Islet of Langerhans (tissue), 1 donor: ENCODE data around the gene CSK.
"Not testable (repeated sequence)": the region's sequence is repeated elsewhere in the genome, so short reads cannot be mapped to it uniquely, and the experiment has no call there.

Source experiments
- FAIRE-seq: peaks from one replicate; lab custom pipeline; 2011; peaks lifted over from hg19 to GRCh38; lab: Jason Lieb, UNC

CSK gene

DNA sequence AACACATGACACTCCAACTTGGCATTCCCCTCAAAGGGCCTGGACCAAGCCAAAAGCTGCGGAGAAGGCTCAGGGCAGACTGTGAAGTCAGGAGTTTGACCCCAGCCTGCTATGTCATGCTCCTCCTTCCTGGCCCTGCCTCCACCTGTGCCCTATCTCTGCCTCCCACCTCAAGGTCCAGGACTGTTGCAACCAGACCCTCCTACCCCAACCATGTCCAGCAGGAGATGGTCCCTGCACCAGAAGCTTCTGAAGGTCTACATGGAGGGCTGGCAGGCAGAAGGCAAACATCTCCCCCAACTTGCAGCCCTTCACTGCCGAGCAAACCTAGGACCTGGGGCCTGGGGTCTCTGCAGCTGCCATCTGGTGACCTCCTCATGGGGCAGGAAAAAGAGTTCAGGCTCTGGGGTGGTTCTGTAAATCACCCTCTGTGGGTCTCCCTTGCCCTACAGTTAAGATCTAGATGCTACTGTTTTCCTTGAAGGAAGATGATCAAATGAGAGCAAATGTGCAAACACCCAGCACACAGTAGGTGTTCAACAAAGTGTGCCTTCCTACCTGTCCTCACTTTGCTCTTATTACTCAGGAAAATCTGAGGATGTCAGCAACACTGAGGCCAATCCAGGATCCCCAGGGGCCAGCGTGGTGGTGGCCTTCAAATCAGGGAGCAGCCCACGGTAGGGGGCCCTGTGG lies 11.5 kb upstream of the CSK start:
- FAIRE-seq, result no peak

GRCh38 chr15:74773329-74773728 lies 8.6 kb upstream of the CSK start:
- FAIRE-seq, result no peak

GRCh38 chr15:74773731-74774252 lies 8.1 kb upstream of the CSK start:
- no peak for FAIRE-seq

DNA sequence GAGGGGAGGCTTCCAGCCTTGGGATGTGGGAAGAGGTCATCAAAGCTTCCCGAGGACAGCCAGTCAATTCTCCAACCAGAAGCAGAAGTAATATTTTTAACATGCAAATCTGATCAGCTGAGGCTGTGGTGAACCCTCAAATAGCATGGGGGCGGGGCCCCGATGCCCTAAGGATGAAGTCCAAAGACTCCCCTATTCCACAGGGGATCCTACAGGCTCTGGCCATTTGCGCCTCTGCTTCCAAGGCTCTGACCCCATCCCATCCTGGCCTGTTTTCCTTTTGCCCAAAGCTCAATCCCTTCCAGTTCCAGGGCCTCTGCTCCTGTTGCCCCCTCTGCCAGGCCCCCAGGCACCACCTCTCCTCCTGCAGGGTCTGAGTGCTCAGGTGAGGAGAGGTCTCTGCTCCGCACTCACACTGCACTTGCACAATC lies 6.7 kb upstream of the CSK start:
- FAIRE-seq, result no peak

- no peak for FAIRE-seq
Measured at GRCh38 chr15:74775894-74776293, 6.0 kb upstream of the CSK start.

GRCh38 chr15:74776821-74777768 lies 4.8 kb upstream of the CSK start:
- no peak for FAIRE-seq

DNA sequence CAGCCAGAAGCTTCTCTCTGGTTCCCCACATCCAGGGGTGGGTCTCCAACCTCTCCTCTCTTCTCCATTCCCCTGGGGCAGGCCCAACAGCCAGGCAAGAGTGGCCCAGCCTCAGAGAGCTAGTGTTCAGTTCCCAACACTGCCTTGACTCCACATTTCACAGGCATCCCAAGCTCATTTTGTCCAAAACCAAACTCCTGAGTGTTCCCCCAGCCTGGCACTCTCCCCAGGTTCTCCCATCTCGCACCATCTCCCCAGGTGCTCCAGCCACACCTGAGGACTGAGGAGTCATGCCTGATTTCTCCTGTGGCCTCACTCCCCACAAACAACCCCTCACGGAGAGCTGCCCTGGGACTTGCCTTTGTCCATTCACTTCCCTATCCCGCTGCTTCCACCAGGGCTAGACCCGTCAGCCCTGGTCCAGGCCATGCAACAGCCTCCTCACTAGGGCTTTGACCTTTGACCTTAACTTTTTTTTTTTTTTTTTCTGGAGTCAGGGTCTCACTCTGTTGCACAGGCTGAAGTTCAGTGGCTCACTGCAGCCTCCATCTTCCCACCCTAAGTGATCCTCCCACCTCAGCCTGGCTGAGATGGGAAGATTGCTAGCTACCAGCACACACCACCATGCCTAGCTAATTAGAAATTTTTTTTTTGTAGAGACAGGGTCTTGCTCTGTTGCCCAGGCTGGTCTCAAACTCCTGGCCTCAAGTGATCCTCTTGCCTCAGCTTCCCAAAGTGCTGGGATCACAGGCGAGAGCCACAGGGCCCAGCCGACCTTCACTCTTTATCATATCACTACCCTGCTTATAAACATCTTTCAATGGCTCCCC lies 3.9 kb upstream of the CSK start:
- FAIRE-seq, result no peak

DNA sequence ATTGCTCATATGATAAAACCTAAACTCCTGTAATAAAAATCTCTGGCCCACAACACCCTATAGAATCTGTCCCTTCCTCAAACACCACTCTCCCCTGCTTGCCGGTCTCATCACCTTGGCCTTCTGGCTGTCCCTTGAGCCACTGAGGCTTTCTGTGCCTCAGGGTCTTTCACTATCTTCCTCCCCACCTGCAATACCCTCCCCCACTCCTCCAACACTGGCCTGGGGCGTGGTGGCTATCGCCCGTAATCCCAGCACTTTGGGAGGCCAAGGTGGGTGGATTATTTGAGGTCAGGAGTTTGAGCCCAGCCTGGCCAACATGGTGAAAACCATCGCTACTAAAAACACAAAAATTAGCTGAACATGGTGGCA lies 3.3 kb upstream of the CSK start:
- no peak for FAIRE-seq

DNA sequence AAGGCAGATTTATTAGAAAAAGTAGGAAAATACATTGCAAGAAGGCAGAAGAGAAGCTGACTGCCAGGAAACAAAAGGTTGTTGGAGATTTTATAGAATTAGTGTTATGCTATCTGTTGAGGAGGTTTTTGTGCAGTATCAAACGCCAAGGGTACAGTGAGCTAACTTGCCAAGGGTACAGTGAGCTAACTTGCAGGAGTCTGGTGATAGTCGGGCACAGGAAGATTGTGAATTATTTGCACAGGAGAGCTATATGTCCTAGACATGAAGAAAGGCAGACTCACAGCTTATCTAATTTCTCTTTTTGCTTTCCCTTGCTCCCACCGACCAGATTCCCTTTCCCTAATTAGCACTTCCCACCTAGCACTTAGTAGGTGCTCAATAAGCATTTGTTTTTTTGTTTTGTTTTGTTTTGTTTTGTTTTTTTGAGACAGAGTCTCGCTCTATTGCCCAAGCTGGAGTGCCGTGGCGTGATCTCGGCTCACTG lies 2.7 kb upstream of the CSK start:
- no peak for FAIRE-seq

DNA sequence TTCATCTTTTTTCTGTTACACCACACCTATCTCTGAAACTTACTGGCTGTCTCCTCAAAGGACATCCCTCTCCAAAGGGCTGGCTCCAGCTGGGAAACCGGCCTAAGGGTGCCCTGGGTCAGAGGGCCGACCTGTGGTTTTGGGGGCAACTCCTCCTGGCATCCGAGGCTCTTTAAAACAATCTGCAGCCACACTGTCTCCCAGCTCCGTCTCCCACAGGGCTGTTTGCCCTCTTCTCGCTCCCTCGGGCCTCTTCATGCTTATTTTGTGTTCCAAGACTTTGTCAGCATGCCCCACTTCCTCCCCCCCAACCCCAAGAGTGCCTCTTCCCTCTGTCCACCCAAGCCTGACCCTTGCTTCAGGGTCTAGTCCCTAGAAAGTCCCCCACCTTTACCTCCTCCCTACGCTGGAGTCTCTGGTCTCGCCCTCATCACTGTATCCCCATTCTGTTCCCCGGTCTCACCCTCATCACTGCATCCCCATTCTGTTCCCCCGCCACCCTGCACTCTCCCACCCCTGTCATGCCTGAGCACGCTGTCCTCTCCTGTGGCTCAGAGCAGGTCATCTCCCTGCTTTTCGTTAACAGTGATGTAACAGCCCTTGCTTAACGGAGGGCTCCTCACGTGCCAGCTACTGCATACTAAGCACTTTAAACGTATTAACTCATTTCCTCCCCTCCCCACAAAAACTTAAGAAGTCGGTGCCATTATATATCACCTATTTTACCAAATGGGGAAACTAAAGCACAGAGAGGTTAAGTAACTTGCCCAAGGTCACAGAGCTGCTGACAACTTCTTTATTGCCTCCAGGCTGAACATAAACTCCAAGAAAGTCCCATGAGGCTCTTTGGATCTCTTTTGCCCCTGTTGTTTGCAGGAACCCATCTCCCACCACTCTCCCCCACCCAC lies 1.1 kb upstream of the CSK start:
- FAIRE-seq, result no peak

DNA sequence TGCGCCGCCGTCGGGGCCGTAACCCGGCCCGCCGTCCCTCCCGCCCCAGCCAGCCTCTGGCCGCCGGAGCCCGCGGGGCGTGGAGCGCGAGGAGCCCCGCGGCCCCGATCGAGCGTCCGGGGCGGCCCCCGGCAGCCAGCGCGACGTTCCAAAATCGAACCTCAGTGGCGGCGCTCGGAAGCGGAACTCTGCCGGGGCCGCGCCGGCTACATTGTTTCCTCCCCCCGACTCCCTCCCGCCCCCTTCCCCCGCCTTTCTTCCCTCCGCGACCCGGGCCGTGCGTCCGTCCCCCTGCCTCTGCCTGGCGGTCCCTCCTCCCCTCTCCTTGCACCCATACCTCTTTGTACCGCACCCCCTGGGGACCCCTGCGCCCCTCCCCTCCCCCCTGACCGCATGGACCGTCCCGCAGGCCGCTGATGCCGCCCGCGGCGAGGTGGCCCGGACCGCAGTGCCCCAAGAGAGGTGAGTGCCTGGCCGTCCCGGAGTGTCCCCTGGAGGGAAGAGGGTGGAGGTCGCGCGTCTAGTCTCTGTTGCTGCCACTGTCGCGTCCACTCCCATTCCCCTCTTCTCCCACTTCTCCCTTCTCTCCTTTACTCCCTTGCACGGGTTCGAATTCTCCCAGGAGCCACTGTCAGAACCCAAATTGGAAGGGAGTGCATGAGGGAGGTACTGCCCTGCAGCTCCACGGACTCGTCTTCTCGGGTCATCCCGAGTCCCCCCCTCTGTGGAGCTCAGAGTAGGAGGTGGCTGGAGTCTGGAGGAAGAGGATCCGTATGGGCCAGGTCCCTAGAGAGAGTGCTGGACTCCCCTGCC lies 585 bp downstream of the CSK start:
- FAIRE-seq, result no peak

DNA sequence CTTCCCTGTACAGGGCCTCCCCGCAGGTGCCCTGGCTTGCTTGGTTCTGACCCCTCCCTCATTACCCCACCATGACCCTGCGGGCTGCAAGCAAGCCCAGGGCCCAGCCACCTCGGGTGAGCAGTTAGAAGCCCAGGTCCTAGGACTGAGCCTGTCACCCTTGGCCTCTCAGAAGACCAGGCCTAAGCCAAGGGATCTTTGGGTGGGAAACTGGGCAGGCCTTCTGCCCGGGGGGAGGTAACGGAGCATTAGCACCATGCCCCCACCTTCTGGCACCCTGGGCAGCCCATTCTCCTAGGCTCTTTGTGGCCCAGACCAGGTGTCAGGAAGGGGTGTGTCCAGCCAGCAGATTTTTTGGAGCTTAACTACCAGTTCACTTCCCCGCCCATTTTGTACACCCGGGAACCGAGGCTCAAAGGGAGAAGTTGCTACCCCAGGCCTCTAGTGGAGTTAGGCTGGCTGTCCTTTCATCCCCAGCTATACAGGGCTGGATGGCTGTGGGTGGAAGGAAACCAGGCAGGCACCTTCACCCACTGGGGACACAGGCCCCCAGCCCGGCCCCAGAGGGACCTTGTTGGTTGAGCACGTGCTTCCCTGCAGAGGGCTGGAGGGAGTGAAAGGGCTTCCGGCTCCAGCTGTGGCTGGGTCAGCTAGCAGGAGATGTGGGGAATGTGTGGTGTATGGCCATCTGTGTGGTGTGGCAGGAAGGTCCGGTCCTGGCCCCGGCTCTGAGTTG lies 1.4 kb downstream of the CSK start:
- no peak for FAIRE-seq

DNA sequence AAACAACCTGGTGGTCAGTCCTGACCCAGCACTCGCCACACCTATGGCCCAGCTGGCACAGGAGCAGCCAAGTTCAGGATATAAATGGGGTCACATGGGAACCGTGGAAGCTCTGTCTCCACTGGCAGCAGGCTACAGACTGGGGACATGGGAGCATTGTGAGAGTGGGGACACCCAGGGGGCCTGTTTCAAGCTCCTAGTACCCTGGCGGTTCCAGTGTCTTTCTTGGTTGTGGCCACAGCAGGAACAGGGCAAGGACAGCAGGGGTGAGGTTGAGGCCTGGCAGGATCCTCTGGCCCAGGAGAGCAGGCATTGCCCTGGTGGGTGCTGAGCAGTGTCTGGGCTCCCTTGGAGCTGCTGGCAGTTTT lies 1.9 kb downstream of the CSK start:
- no peak for FAIRE-seq

- FAIRE-seq, result no peak
Measured at GRCh38 chr15:74784426-74785193, 2.7 kb downstream of the CSK start.

DNA sequence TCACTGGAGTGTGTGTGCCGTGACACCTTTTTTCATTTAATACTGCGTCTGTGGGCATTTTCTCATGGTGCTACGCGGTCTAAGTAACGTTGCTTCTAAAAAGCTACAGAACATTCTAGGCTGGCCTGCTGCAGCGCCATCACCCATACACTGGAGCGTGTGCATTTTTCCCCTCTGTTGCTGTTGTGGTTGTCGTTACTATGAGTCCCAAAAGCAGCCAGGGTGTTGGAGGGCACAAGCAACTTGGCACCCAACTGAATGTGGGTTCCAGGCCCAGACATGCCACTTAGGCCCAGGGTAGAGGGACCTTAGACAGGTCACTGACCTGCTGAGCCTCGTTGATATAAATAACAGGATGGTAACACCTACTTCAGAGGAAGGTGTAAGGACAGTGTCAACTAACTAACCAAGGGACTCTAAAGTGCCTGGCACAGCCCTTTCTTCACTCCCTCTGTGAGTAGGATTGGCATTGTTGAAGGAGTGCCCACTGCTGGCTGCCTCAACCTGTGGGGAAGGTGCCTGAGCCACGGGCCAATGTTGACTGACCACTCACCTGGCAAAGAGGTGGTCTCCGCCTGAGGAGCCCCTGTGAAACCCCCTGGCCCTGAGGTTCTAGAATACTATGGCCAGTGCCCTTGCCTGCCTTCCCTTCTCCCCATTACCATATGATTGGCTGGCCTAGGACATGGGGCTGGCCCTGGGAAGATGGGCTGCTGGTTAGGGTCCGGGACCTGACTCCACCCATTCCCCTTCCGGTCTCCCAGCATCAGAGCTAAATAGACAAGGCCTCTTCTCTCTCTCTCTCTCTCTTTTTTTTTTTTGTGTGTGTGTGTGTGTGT lies 3.5 kb downstream of the CSK start:
- no peak for FAIRE-seq

GRCh38 chr15:74786081-74786480 lies 4.2 kb downstream of the CSK start:
- FAIRE-seq, result not testable (repeated sequence)

- no peak for FAIRE-seq
Measured at GRCh38 chr15:74786551-74787165, 4.8 kb downstream of the CSK start.
